ENCODE data around the gene FCN3. TPM values are rescaled to one million over a fixed set of nuclear protein-coding genes. Genes with fewer than 3 reads are reported as not detected.

The FCN3 gene
- total and polyA plus RNA-seq, 2 donors (not counting 3 experiments of a cell fraction or from before 2014, with no cell fraction given): 0.15 TPM; not detected in 1

- dilution Hi-C loops (cut with MboI; ENCODE audit: extremely low pct_ligation_motif_present, low sequenced_read_pairs): no loop called here
- POLR2A ChIA-PET: interaction anchor here (0.6 kb wide), 1 partner anchor 46 kb away, joined by 8 read pairs; no protein-coding TSS in a partner anchor
Observed at GRCh38 chr1:27372808-27373690, 1.6 kb downstream of the FCN3 start.

More at GRCh38 chr1:27372808-27373690, 1.6 kb downstream of the FCN3 start:
- Histone ChIP-seq H4K20me1 (replicated peaks; ENCODE audit: control insufficient read depth, extremely low read depth, insufficient read depth, low read length) (no peaks in the 10 kb centered on the region), H3K9ac (replicated peaks; ENCODE audit: extremely low read depth, insufficient read depth, low read length) (no peak overlapping the region), H3K9me1 (replicated peaks; ENCODE audit: control insufficient read depth, extremely low read depth, insufficient read depth, low read length) (no peaks in the 10 kb centered on the region), H3K27ac (ENCODE audit: insufficient read depth, low read depth, low read length) (no peak overlapping the region), H3K4me1 (ENCODE audit: control insufficient read depth, extremely low read depth, insufficient read depth, low read length) (no peaks in the 10 kb centered on the region), H3K36me3 (ENCODE audit: control insufficient read depth in 2 of 2, extremely low read depth in 1 of 2, insufficient read depth in 2 of 2, low read length in 2 of 2) (no peaks in the 10 kb centered on the region), H3K79me2 (ENCODE audit: control insufficient read depth, insufficient read depth, low read length) (no peaks in the 10 kb centered on the region), H3K27me3 (ENCODE audit: control insufficient read depth in 2 of 2, insufficient read depth in 2 of 2, low read length in 2 of 2) (no peaks in the 10 kb centered on the region), H3K4me2 (ENCODE audit: insufficient read depth, low read length) (no peak overlapping the region), H3K4me3 (replicated peaks in 1 of 3; ENCODE audit: insufficient read depth in 1 of 3, low read depth in 1 of 3, low read length in 3 of 3) (no peak overlapping the region), H3K9me3 (replicated peaks; ENCODE audit: control insufficient read depth, insufficient read depth, low read length) (no peaks in the 10 kb centered on the region), H2AFZ (ENCODE audit: low read depth, low read length) (no peak overlapping the region)
- DNase-seq (ENCODE audit: low read depth, low spot score): no peak
- intact Hi-C loops (cut with micrococcal nuclease): no loop called here
- CTCF ChIA-PET: no interaction called here
- no TSS peak for BruUV-seq (replicated peaks)
- TF ChIP-seq JUN (IDR thresholded peaks at IDR 0.05; ENCODE audit: borderline replicate concordance, insufficient read depth, insufficient read length, low read depth) (no peak), CTCF (IDR thresholded peaks at IDR 0.05; ENCODE audit: extremely low read depth in 1 of 2, insufficient read depth in 1 of 2, low read depth in 1 of 2, low read length in 2 of 2) (peak; percentile 36 to 46)
- FAIRE-seq: no peak
